EH (cell line): Measurements from ENCODE around the gene ACKR3.

Source experiments
- DNase-seq: peaks from one replicate; pipeline ENCODE4 v3.0.0-alpha.2; 2015; ENCODE audit warnings: low read depth

Gene ACKR3

DNA sequence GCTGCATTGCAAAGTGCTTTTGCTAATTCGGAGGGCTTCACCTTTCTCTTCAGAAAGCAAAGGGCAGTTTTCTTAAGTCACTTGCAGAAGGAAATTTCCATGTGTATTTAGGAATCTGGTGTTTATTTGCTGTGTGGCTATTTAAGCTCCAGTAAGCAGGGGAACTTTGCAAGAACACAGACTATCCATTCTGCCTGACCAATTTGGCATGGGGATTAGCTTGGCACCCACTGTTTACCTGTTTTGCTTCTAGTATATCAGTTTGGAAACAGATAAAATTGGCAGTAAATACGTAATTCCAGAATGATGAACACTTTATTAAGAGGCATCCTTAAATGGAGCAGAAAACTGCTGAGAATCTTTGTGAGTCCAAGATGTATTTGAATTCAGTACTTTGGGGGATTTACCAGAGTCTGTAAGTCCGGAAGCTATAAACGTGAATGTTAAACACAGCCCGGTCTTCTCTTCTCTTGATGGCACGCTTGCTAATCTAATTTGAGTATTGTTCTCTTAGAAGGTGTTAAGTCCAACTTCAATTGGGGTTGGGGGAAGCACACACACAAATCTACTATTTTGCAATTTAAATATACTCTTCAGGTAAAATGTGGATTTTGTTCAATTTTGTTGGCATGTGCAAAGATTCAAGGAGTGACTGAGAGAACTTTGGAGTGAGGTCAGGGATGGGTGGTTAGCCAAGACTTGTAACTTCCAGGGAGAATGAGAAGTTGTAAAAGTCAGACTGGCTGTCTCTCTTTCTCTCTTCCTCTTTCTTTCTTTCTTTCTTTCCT, 650 bp downstream of the ACKR3 start:
- no peak for DNase-seq

GRCh38 chr2:236571145-236571544, 1.5 kb downstream of the ACKR3 start:
- DNase-seq, result no peak

GRCh38 chr2:236572482-236572881, 2.9 kb downstream of the ACKR3 start:
- no peak for DNase-seq

DNA sequence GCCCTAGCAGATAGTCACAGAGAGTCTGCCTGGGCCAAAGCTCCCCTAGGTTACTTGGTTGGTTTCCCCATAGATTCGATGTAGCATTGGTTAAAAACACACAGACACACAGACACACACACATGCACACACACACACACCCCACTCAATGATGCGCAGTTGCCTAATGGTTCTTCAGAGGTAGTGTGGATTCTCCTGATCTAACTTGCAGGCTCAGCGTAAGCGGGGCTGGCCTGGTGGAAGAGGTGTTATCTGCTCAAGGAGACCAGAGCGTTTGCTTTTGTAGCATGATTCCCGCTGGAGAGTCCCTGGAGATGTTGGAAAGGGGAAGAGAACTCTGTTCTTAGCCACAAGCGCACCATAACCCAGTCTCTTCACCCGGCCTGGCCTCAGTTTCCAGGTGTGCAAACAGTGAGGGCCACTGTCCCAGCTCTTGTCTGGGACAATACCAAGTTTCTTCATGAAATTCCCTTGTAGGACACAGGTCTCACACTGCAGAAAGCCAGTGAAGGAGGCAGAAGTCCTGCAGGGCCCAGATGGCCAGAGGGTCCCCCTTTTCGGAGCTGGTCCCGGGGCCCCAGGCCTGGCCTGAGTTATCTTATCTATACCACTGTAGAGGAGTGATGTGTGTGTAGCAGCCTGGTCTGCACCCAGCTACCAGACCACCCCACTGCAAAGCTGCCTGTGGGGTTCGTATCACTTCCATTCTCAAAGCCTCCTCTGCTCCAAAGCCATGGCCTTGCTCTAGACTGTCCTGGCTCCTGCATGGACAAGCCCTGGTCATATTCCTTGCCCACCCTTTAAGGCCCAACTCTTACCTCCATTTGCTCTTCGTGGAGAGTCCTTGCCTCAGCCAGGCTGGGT, 3.7 kb downstream of the ACKR3 start:
- no peak for DNase-seq

- DNase-seq, result no peak
These were observed 4.4 kb downstream of the ACKR3 start for GRCh38 chr2:236574000-236574399.

DNA sequence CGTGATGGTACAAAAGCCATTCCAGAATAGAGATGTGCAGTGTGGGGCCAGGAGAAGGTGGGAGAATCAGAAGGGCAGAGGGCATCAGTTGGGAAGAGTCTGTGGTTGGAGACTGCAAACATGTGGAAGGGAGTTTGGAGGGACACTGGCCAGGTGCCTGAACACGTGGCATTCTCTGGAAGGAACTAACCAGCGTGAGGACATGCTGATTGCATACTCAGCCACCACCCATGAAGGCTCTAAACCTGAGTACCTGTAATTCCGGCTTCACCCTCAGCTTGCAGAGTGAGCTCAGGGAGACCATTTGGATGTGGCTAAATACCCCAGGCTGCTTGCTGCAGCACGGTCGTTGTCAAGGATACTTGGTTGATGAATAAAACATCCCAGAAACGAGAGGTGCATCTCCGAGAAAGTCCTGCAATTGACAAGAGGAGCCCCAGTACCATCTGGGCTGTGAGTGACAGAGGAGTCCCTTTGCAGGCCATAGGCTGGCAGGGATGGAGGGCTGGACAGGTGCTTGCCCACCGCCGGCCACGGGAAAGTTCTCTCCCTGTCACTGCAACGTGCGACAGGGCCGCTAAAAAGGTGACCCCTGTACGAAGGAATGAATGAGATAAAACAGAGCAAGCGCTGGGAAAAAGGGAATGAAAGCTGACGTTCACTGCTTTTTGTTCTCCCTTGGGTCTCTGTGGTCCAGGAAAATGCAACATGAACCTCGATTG, 5.0 kb downstream of the ACKR3 start:
- DNase-seq, result no peak

GRCh38 chr2:236575510-236575909, 5.9 kb downstream of the ACKR3 start:
- DNase-seq, result no peak

DNA sequence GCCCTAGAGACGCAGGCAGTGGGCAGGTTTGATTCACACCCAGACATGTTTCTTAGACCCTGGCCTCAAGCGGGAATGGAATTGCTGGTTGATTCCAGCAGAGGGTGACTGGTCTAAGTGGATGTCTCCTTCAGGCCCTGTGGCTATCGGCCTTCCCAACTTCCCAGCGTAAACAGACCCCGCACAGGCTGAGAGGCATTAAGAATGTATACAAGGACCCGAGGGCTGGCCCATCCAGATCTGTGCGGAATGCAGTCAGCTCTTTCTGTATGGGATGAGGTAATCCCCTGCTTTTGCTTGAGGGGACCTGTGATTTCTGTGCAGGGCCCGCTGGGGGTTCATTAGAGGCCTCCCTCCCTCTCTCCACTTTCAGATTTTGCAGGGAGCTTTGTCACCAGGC, 6.5 kb downstream of the ACKR3 start:
- no peak for DNase-seq

DNA sequence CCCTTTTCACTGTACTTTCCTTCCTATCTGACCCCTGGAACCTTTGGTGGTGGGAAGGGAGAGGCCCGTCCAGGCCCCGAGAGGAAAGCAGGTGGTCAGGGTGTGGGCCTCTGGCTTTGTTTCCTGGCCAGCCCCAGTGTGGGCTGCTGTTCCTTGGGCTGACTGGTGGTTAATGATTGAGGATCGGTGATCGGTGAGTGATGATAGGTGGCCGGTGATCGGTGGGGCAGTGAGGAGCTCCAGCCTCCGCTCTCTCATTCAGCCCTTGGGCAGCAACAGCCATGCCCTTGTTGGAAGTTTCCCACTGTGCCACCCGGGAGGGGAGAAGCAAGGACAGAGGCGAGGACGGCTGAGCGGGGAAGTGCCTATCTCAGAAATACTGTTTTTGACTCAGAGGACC, 7.3 kb downstream of the ACKR3 start:
- no peak for DNase-seq

GRCh38 chr2:236577481-236578410, 8.1 kb downstream of the ACKR3 start:
- no peak for DNase-seq

GRCh38 chr2:236578411-236578846, 8.8 kb downstream of the ACKR3 start:
- no peak for DNase-seq

DNA sequence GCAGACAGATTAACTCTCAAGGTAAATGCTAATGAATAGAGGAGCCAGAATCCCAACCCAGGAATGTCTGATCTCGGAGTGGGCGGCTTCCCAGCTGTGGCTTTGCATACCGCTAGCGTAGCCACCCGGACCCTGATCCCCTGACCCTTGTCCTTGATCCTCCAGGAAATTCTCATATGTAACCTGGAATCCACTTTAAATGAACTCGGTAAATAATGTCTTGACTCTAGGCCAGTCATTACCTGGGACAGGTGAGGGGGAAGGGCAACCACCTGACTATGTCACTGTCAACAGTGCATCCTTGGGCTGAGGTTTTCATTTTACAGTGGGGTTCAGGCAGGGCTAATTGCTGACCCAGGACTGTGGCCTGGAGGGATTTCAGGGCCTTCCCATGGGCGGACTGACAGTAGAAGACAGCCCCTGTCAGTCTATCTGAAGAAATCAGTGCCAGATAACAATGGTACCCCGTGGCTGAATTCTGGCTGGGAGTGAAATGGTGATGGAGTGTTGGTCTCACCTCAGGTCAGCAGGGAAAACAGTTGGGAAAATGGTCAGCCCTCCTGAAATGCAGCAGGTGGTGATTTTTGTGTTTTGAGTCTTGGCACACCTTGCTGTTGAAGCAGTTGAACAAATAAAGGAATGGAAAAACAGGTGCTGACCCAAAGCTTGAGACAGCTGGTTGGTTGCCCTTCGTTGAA, 9.6 kb downstream of the ACKR3 start:
- no peak for DNase-seq

DNA sequence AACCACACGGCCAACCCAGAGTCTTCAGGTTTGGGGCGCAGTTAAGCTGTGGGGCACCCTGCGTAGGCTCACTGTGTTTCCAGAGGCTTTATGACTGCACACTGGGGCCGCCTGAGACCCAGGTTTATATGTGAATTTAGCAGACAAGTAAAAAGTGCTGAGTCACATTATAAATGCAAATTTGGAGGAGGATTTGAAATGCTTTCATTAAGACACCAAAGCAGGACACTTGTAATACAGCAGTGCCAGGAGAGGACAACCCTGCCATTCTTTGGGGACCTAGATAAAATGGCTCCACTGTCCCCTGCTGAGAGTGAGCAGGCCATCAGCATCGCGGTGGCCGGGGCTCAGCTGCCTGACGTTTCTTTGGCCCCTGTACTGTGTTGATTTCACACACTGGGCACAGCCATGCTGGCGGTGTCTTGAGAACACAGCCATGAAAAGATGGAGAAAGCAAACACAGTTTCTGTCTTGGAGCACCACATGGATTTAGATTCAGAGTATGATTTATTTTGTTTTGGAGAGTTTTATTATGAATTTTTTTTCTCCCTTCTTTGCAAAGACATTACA, 10.2 kb downstream of the ACKR3 start:
- DNase-seq, result no peak

DNA sequence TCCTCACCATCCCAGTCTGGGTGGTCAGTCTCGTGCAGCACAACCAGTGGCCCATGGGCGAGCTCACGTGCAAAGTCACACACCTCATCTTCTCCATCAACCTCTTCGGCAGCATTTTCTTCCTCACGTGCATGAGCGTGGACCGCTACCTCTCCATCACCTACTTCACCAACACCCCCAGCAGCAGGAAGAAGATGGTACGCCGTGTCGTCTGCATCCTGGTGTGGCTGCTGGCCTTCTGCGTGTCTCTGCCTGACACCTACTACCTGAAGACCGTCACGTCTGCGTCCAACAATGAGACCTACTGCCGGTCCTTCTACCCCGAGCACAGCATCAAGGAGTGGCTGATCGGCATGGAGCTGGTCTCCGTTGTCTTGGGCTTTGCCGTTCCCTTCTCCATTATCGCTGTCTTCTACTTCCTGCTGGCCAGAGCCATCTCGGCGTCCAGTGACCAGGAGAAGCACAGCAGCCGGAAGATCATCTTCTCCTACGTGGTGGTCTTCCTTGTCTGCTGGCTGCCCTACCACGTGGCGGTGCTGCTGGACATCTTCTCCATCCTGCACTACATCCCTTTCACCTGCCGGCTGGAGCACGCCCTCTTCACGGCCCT, 11.2 kb downstream of the ACKR3 start:
- DNase-seq, result no peak

- no peak for DNase-seq
These were observed 11.9 kb downstream of the ACKR3 start for GRCh38 chr2:236581546-236581945.

GRCh38 chr2:236582968-236583367, 13.3 kb downstream of the ACKR3 start:
- no peak for DNase-seq

GRCh38 chr2:236583621-236584203, 14.1 kb downstream of the ACKR3 start:
- no peak for DNase-seq

- DNase-seq, result no peak
These were observed 15.1 kb downstream of the ACKR3 start for GRCh38 chr2:236584521-236585384.

- no peak for DNase-seq
These were observed 16.3 kb downstream of the ACKR3 start for GRCh38 chr2:236585966-236586365.
